MM.1S (cell line): ENCODE results near the gene ANXA8.
"Not testable (repeated sequence)": the region's sequence is repeated elsewhere in the genome, so short reads cannot be mapped to it uniquely, and the experiment has no call there.

Experiments used
- DNase-seq: peaks from one replicate; pipeline ENCODE4 v3.0.0-alpha.2; 2015
- H2AFZ ChIP-seq: fragments of 300-600 bp; sonication (generic); 2 replicates; pipeline ENCODE4 v1.6.0; 2016; ENCODE audit warnings: antibody characterized with exemption, low read length
- H3F3A ChIP-seq: fragments of 300-600 bp; sonication (generic); 2 replicates; pipeline ENCODE4 v1.6.1; 2016; ENCODE audit warnings: mild to moderate bottlenecking, antibody characterized with exemption, low read length, moderate library complexity, mixed read lengths; ENCODE audit not compliant: insufficient read depth
- H3K27ac ChIP-seq: fragments of 300-600 bp; sonication (generic); 2 replicates; pipeline ENCODE4 v1.5.1; 2016; ENCODE audit warnings: mild to moderate bottlenecking, low read length
- H3K27me3 ChIP-seq: fragments of 300-600 bp; sonication (generic); replicated peaks from 2 replicates; pipeline ENCODE4 v1.6.0; 2016; ENCODE audit warnings: low read length; ENCODE audit not compliant: insufficient read depth
- H3K36me3 ChIP-seq: fragments of 300-600 bp; sonication (generic); replicated peaks from 2 replicates; pipeline ENCODE4 v1.6.1; 2016; ENCODE audit warnings: mild to moderate bottlenecking, low read length, mixed read lengths; ENCODE audit not compliant: insufficient read depth
- H3K4me1 ChIP-seq: fragments of 300-600 bp; sonication (generic); 2 replicates; pipeline ENCODE4 v1.6.1; 2016; ENCODE audit warnings: low read length, mixed read lengths
- H3K4me2 ChIP-seq: fragments of 300-600 bp; sonication (generic); 2 replicates; pipeline ENCODE4 v1.6.0; 2016; ENCODE audit warnings: low read depth, low read length
- H3K4me3 ChIP-seq: fragments of 300-600 bp; sonication (generic); 2 replicates; pipeline ENCODE4 v1.5.1; 2016; ENCODE audit warnings: low read length, mixed read lengths
- H3K79me2 ChIP-seq: fragments of 300-600 bp; sonication (generic); 2 replicates; pipeline ENCODE4 v1.6.1; 2016; ENCODE audit warnings: mixed run types, low read length, mixed read lengths
- H3K9ac ChIP-seq: fragments of 300-600 bp; sonication (generic); 2 replicates; pipeline ENCODE4 v1.6.1; 2016; ENCODE audit warnings: low read length, mixed read lengths
- H3K9me2 ChIP-seq: fragments of 300-600 bp; sonication (generic); replicated peaks from 2 replicates; pipeline ENCODE4 v1.6.1; 2016; ENCODE audit warnings: mild to moderate bottlenecking, low read length, mixed read lengths; ENCODE audit not compliant: insufficient read depth
- H3K9me3 ChIP-seq: fragments of 300-600 bp; sonication (generic); replicated peaks from 2 replicates; pipeline ENCODE4 v1.6.1; 2016; ENCODE audit warnings: mild to moderate bottlenecking, low read length, mixed read lengths; ENCODE audit not compliant: insufficient read depth
- H4K20me1 ChIP-seq: fragments of 300-600 bp; sonication (generic); 2 replicates; pipeline ENCODE4 v1.6.1; 2016; ENCODE audit warnings: mild to moderate bottlenecking, low read length, moderate library complexity, mixed read lengths; ENCODE audit not compliant: insufficient read depth
- EZH2 ChIP-seq: fragments of 300-600 bp; sonication (generic); optimal IDR thresholded peaks from 2 replicates; pipeline ENCODE3; 2017; ENCODE audit warnings: low read depth, mild to moderate bottlenecking, antibody characterized with exemption, low read length, mixed read lengths
- EZH2phosphoT487 ChIP-seq: fragments of 300-600 bp; sonication (generic); IDR thresholded peaks from 2 replicates; pipeline ENCODE4 v1.6.1; 2018; ENCODE audit warnings: antibody characterized with exemption, low read length
- TF ChIP-seq, protein P1 (sequence below): fragments of 300-600 bp; sonication (generic); IDR thresholded peaks from 2 replicates; pipeline ENCODE4 v1.5.1; 2016; ENCODE audit warnings: antibody characterized with exemption, low read length, mixed read lengths

The ANXA8 gene

GRCh38 chr10:47457528-47457820 lies 26.4 kb downstream of the ANXA8 start:
- Histone ChIP-seq H3K27me3 (peaks cover 15% of the 10 kb centered on the region), H2AFZ (no peak overlapping the region), H3K79me2 (no peaks in the 10 kb centered on the region), H3K36me3 (no peaks in the 10 kb centered on the region), H3K4me3 (no peak overlapping the region), H3K4me2 (no peak overlapping the region), H3K9me3 (no peaks in the 10 kb centered on the region), H3F3A (no peaks in the 10 kb centered on the region), H3K9ac (no peak overlapping the region), H3K9me2 (no peaks in the 10 kb centered on the region), H3K4me1 (no peaks in the 10 kb centered on the region), H4K20me1 (no peaks in the 10 kb centered on the region), H3K27ac (no peak overlapping the region)
- DNase-seq: no peak
- TF ChIP-seq EZH2 (no peak), EZH2phosphoT487 (no peak)
- TF ChIP-seq, protein P1, sequence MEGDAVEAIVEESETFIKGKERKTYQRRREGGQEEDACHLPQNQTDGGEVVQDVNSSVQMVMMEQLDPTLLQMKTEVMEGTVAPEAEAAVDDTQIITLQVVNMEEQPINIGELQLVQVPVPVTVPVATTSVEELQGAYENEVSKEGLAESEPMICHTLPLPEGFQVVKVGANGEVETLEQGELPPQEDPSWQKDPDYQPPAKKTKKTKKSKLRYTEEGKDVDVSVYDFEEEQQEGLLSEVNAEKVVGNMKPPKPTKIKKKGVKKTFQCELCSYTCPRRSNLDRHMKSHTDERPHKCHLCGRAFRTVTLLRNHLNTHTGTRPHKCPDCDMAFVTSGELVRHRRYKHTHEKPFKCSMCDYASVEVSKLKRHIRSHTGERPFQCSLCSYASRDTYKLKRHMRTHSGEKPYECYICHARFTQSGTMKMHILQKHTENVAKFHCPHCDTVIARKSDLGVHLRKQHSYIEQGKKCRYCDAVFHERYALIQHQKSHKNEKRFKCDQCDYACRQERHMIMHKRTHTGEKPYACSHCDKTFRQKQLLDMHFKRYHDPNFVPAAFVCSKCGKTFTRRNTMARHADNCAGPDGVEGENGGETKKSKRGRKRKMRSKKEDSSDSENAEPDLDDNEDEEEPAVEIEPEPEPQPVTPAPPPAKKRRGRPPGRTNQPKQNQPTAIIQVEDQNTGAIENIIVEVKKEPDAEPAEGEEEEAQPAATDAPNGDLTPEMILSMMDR: no peak

GRCh38 chr10:47456794-47457527 lies 27.0 kb downstream of the ANXA8 start:
- H3K79me2 ChIP-seq: no peaks in the 10 kb centered on the region
- no peaks in the 10 kb centered on the region for H3K4me1 ChIP-seq
- no peak overlapping the region for H3K27ac ChIP-seq
- no peak overlapping the region for H3K4me3 ChIP-seq
- no peaks in the 10 kb centered on the region for H3K9me2 ChIP-seq
- H3K4me2 ChIP-seq: no peak overlapping the region
- H2AFZ ChIP-seq: no peak overlapping the region
- TF ChIP-seq, protein P1: no peak
- TF ChIP-seq EZH2: no peak
- no peak for TF ChIP-seq EZH2phosphoT487
- H3F3A ChIP-seq: no peaks in the 10 kb centered on the region
- H3K9me3 ChIP-seq: no peaks in the 10 kb centered on the region
- peaks cover 19% of the 10 kb centered on the region for H3K27me3 ChIP-seq
- H4K20me1 ChIP-seq: no peaks in the 10 kb centered on the region
- H3K36me3 ChIP-seq: no peaks in the 10 kb centered on the region
- no peak overlapping the region for H3K9ac ChIP-seq
- no peak for DNase-seq

- peaks cover 24% of the 10 kb centered on the region for H3K27me3 ChIP-seq
- no peak for DNase-seq
- H3K4me1 ChIP-seq: no peaks in the 10 kb centered on the region
- no peaks in the 10 kb centered on the region for H3K36me3 ChIP-seq
- H3K9me2 ChIP-seq: no peaks in the 10 kb centered on the region
- H3K9me3 ChIP-seq: no peaks in the 10 kb centered on the region
- H3F3A ChIP-seq: no peaks in the 10 kb centered on the region
- H3K4me3 ChIP-seq: no peak overlapping the region
- no peak overlapping the region for H3K9ac ChIP-seq
- no peak overlapping the region for H2AFZ ChIP-seq
- no peaks in the 10 kb centered on the region for H3K79me2 ChIP-seq
- no peak for TF ChIP-seq EZH2phosphoT487
- TF ChIP-seq EZH2: no peak
- TF ChIP-seq, protein P1: no peak
- no peak overlapping the region for H3K4me2 ChIP-seq
- no peak overlapping the region for H3K27ac ChIP-seq
- no peaks in the 10 kb centered on the region for H4K20me1 ChIP-seq
Measured at GRCh38 chr10:47456079-47456785, 27.7 kb downstream of the ANXA8 start.

- H3F3A ChIP-seq, H3K4me1 ChIP-seq, H3K9me2 ChIP-seq, H3K27ac ChIP-seq, DNase-seq, H2AFZ ChIP-seq, H3K9ac ChIP-seq, H3K79me2 ChIP-seq, H4K20me1 ChIP-seq, H3K4me3 ChIP-seq, H3K9me3 ChIP-seq, H3K36me3 ChIP-seq, H3K4me2 ChIP-seq: not testable (repeated sequence)
- peaks cover 24% of the 10 kb centered on the region for H3K27me3 ChIP-seq
Measured at GRCh38 chr10:47455350-47456078, 28.4 kb downstream of the ANXA8 start.
